HepG2 (cell line): ENCODE measurements around the gene PEAK3. TPM values are rescaled to one million over a fixed set of nuclear protein-coding genes. Genes with fewer than 3 reads are reported as not detected.

ENCODE experiments used
- CBFB ChIP-seq: sonication (generic); formaldehyde crosslinking; IDR thresholded peaks from 2 replicates; pipeline ENCODE4 v1.4.0; 2020; ENCODE audit warnings: missing genetic modification reagents
- CENPT ChIP-seq: sonication (generic); formaldehyde crosslinking; IDR thresholded peaks from 2 replicates; pipeline ENCODE4 v1.8.0; 2022; ENCODE audit warnings: low read depth, mild to moderate bottlenecking, moderate library complexity, missing genetic modification reagents
- MAZ ChIP-seq, 2 experiments: sonication (generic) in 1 of 2; formaldehyde crosslinking in 1 of 2; IDR thresholded peaks; 2 replicates each; pipeline versions ENCODE4 v1.5.0 to v1.6.1; 2012 to 2020; ENCODE audit warnings: low read depth in 2 of 2, mild to moderate bottlenecking in 2 of 2, borderline replicate concordance in 1 of 2, improper control_type of control experiment in 1 of 2, low read length in 1 of 2, missing genetic modification reagents in 1 of 2, moderate library complexity in 1 of 2
- PHF20 ChIP-seq: sonication (generic); formaldehyde crosslinking; IDR thresholded peaks from 2 replicates; pipeline ENCODE4 v1.5.0; 2020; ENCODE audit warnings: mild to moderate bottlenecking, missing genetic modification reagents
- SMARCE1 ChIP-seq: fragments of 450-650 bp; IDR thresholded peaks from 2 replicates; pipeline ENCODE4 v1.6.1; 2017; ENCODE audit warnings: borderline replicate concordance
- SNRNP70 ChIP-seq: fragments of 200-400 bp; formaldehyde crosslinking; IDR thresholded peaks from 2 replicates; pipeline ENCODE4 v1.6.1; 2017; ENCODE audit warnings: mild to moderate bottlenecking, low read depth, low read length, moderate library complexity
- TBL1XR1 ChIP-seq: fragments of 150-350 bp; IDR thresholded peaks from 2 replicates; pipeline ENCODE4 v1.6.1; 2014; ENCODE audit warnings: borderline replicate concordance, low read length; ENCODE audit not compliant: partially characterized antibody
- TCF7 ChIP-seq: sonication (generic); IDR thresholded peaks from 2 replicates; pipeline ENCODE4 v1.6.1; 2016; ENCODE audit warnings: antibody characterized with exemption, low read depth
- TEAD2 ChIP-seq: sonication (generic); formaldehyde crosslinking; IDR thresholded peaks from 2 replicates; pipeline ENCODE4 v1.9.0; 2021; ENCODE audit warnings: missing genetic modification reagents
- TEF ChIP-seq: sonication (generic); formaldehyde crosslinking; IDR thresholded peaks from 2 replicates; pipeline ENCODE4 v1.5.0; 2020; ENCODE audit warnings: missing genetic modification reagents
- TRIM22 ChIP-seq: fragments of 450-650 bp; IDR thresholded peaks from 2 replicates; pipeline ENCODE4 v1.6.1; 2017
- ZFY ChIP-seq: sonication (generic); formaldehyde crosslinking; IDR thresholded peaks from 2 replicates; pipeline ENCODE4 v1.4.0; 2020; ENCODE audit warnings: missing genetic modification reagents
- ZNF224 ChIP-seq: sonication (generic); formaldehyde crosslinking; IDR thresholded peaks from 2 replicates; pipeline ENCODE4 v1.5.0; 2020; ENCODE audit warnings: mild to moderate bottlenecking, missing genetic modification reagents
- ZNF460 ChIP-seq: sonication (generic); formaldehyde crosslinking; IDR thresholded peaks from 2 replicates; pipeline ENCODE4 v1.5.1; 2020; ENCODE audit warnings: missing genetic modification reagents, mild to moderate bottlenecking, borderline replicate concordance
- ZNF646 ChIP-seq: sonication (generic); formaldehyde crosslinking; IDR thresholded peaks from 2 replicates; pipeline ENCODE4 v1.9.0; 2021; ENCODE audit warnings: mild to moderate bottlenecking, missing genetic modification reagents
- ZNF687 ChIP-seq: sonication (generic); formaldehyde crosslinking; IDR thresholded peaks from 2 replicates; pipeline ENCODE4 v1.5.1; 2020; ENCODE audit warnings: mild to moderate bottlenecking, missing genetic modification reagents, moderate library complexity
- polyA plus RNA-seq, 8 experiments: library from polyadenylated mRNA; depleted of rRNA in 3 of 8; stranded (reverse) in 7 of 8; unstranded in 1 of 8; fragments of >200 nt; fragmentation: Illumina TruSeq in 4 of 8; extraction: Trizol in 4 of 8; gene quantifications; 2 replicates each; pipeline versions ENCODE4 v1.2.1 to v1.2.3, GENCODE V29; 2011 to 2016; ENCODE audit warnings: low read depth in 4 of 8, missing spikeins in 1 of 8, mixed read lengths in 1 of 8; ENCODE audit not compliant: insufficient read depth in 1 of 8
- total RNA-seq, 5 experiments: library from RNA; depleted of rRNA; stranded (reverse); fragments of >200 nt; fragmentation: Illumina TruSeq; extraction: Trizol; gene quantifications; 2 replicates each; pipeline ENCODE4 v1.2.3, GENCODE V29; 2016; ENCODE audit warnings: low read depth in 1 of 5

PEAK3 gene
- total and polyA plus RNA-seq, 2 of the 13 experiments (the other 11 are each of a cell fraction or from before 2014, with no cell fraction given): not detected

- TF ChIP-seq ZNF646 (CRISPR knock-in tag): no peak
- peak; percentile 69 for TF ChIP-seq ZNF687 (CRISPR knock-in tag)
- no peak for TF ChIP-seq TBL1XR1
- TF ChIP-seq PHF20 (CRISPR knock-in tag): no peak
- no peak for TF ChIP-seq SNRNP70
- no peak for TF ChIP-seq SMARCE1
- TF ChIP-seq CENPT (CRISPR knock-in tag): 0 out of 2 replicates have a peak, but pooled peaks have one; percentile 59
- no peak for TF ChIP-seq TCF7
- no peak for TF ChIP-seq CBFB (CRISPR knock-in tag)
- TF ChIP-seq TEAD2 (CRISPR knock-in tag): no peak
- no peak for TF ChIP-seq TRIM22
- no peak for TF ChIP-seq MAZ (IDR thresholded peaks at IDR 0.05; ENCODE audit: borderline replicate concordance, low read depth, low read length)
- peak; percentile 55; the same call in 1 of the 2 replicates for TF ChIP-seq MAZ (CRISPR knock-in tag; IDR thresholded peaks at IDR 0.05; ENCODE audit: low read depth)
- TF ChIP-seq ZFY: peak; percentile 67
- TF ChIP-seq ZNF460: no peak
- no peak for TF ChIP-seq TEF (CRISPR knock-in tag)
- TF ChIP-seq ZNF224 (CRISPR knock-in tag): no peak
Measured at GRCh38 chr19:2291185-2291751, 9.3 kb upstream of the PEAK3 start (continued).
